ENCODE results near the gene SCART1.
"Not testable (repeated sequence)": the region's sequence is repeated elsewhere in the genome, so short reads cannot be mapped to it uniquely, and the experiment has no call there.

Gene SCART1

DNA sequence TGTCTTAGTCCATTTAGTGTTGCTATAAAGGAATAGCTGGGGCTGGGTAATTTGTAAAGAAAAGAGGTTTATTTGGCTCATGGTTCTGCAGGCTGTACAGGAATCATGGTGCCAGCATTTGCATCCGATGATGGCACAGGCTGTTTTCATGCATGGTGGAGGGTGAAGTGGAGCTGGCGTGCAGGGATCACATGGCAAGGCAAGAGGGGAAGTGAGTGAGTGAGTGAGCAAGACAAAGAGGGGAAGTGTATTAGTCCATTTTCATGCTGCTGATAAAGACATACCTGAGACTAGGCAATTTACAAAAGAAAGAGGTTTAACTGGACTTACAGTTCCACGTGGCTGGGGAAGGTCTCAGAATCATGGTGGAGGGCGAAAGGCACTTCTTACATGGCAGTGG lies 39.8 kb downstream of the SCART1 start:
- not testable (repeated sequence) for DNase-seq (ENCODE audit: low spot score in 2 of 2); H3K36me3 Mint-ChIP-seq; ATAC-seq; H3K9me3 Mint-ChIP-seq; H3K4me3 Mint-ChIP-seq; H3K27ac Mint-ChIP-seq
- H3K4me1 Mint-ChIP-seq: peaks cover 13% of the 10 kb centered on the region

DNA sequence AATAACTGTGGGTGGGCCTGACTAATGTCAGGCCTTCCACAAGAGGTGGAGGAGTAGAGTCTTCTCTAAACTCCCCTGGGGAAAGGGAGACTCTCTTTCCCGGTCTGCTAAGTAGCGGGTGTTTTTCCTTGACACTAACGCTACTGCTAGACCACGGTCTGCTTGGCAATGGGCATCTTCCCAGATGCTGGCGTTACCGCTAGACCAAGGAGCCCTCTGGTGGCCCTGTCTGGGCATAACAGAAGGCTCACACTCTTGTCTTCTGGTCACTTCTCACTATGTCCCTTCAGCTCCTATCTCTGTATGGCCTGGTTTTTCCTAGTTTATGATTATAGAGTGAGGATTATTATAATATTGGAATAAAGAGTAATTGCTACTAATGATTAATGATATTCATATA lies 43.6 kb downstream of the SCART1 start:
- H3K27ac Mint-ChIP-seq; H3K36me3 Mint-ChIP-seq; ATAC-seq; H3K4me1 Mint-ChIP-seq; DNase-seq (ENCODE audit: low spot score in 2 of 2); H3K9me3 Mint-ChIP-seq; H3K4me3 Mint-ChIP-seq: not testable (repeated sequence)

DNA sequence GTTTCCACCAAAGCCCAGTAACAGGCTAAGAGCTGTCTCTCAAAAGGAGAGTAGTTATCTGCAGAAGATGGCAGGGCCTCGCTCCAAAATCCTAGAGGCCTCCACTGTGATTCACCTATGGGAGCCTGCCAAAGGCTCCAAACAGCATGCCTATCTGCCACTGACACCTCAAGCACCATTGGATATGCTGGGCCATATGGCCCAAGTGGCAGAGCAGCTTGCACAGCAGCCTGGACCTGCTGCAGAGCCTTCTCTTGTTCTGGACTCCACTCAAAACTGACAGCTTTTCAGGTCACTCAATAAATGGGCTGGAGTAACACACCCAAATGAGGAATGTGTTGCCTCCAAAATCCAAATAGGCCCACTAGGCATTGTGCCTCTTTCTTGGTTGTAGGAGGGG lies 45.4 kb downstream of the SCART1 start:
- ATAC-seq; H3K9me3 Mint-ChIP-seq; H3K4me1 Mint-ChIP-seq; H3K36me3 Mint-ChIP-seq; H3K4me3 Mint-ChIP-seq; DNase-seq (ENCODE audit: low spot score in 2 of 2); H3K27ac Mint-ChIP-seq: not testable (repeated sequence)

DNA sequence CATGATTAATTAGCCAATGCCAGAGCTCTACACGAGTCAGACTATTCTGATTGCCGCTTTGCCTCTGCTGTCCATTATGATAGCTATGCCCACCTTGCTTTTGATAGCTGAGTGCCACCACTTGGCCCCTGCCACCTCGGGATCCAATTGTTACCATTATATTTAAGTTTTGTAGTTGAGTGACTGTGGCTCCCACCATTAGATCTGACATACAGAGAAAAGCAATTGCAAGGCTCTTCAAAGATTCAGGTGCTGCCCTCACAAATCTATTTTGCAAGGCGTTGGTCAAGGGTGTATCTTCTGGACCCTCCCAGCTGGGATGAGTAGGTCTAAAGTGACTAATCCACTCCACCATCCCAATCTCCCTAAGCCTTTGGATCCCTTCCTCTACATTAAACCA lies 47.2 kb downstream of the SCART1 start:
- not testable (repeated sequence) for H3K36me3 Mint-ChIP-seq; H3K4me3 Mint-ChIP-seq; ATAC-seq; H3K4me1 Mint-ChIP-seq; H3K27ac Mint-ChIP-seq; H3K9me3 Mint-ChIP-seq; DNase-seq (ENCODE audit: low spot score in 2 of 2)

DNA sequence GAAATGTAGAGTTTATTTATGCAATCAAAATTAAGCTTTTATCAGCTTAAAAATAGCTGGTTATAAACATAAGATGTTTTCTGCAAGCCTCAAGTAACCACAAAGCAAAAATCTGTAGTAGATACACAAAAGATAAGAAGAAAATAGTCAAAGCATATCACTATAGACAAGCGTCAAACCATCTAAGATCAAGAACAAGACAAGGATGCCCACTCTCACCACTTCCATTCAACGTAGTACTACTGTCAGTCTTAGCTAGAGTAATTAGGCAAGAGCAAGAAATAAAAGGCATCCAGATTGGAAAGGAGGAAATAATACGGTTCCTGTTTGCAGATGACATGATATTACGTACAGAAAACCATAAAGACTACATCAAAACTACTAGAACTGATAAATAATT lies 56.0 kb downstream of the SCART1 start:
- H3K9me3 Mint-ChIP-seq: peaks cover 7% of the 10 kb centered on the region
- no peak overlapping the region for H3K4me3 Mint-ChIP-seq
- ATAC-seq: no peak
- peaks cover 5% of the 10 kb centered on the region for H3K36me3 Mint-ChIP-seq
- no peaks in the 10 kb centered on the region for H3K4me1 Mint-ChIP-seq
- DNase-seq (ENCODE audit: low spot score in 2 of 2): no peak
- H3K27ac Mint-ChIP-seq: no peak overlapping the region

DNA sequence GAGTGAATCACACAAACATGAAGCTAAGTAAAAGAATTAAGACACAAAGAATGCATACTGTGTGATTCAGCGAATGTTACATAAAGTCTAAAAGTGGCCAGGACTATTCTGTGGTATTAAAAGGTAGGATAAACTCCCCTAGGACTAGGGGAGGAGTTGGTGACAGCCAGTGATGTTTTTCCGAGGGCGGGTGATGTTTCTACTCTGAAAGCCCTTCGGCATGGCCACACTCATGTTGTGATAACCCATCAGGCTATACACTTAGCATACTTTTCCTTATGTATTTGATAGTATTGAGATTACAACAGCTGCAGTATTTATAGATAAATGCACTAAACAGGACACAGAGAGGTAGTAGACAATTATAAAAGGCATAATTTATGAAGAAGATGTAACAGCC lies 57.7 kb downstream of the SCART1 start:
- Mint-ChIP-seq H3K4me1 (no peaks in the 10 kb centered on the region), H3K9me3 (peaks cover 7% of the 10 kb centered on the region), H3K36me3 (peaks cover 5% of the 10 kb centered on the region), H3K4me3 (no peak overlapping the region), H3K27ac (no peak overlapping the region)
- ATAC-seq: no peak
- DNase-seq (ENCODE audit: low spot score in 2 of 2): no peak

DNA sequence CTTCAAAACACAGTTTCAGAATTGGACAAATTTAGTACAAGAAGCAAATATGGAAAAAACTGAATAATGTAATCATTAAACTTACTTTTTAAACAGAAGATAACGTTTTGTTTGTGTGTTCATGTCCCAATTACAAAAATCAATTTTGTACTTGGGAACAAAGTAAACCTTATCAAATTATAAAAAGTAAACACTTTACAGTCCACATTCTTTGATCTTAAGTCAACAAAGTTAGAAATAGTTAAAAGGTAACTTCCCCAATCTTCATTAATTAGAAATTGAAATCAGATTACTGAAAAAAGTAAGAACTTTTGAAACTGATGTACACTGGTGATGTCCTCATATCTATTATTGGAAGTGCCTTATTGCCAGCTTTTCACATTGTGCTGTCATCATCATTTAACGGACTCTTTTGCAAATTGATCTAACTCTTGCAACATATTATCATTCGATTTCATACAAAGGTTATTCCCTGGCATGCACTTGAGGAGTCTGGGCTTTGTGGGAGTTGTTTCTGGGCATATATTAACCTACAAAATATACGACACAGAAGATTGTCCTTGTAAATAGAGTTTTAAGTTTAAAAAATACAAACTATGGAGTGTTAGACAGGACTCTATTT lies 58.3 kb downstream of the SCART1 start:
- H3K9me3 Mint-ChIP-seq: peaks cover 7% of the 10 kb centered on the region
- H3K4me3 Mint-ChIP-seq: no peak overlapping the region
- no peak for DNase-seq (ENCODE audit: low spot score in 2 of 2)
- peaks cover 4% of the 10 kb centered on the region for H3K36me3 Mint-ChIP-seq
- no peak overlapping the region for H3K27ac Mint-ChIP-seq
- ATAC-seq: no peak
- no peaks in the 10 kb centered on the region for H3K4me1 Mint-ChIP-seq

DNA sequence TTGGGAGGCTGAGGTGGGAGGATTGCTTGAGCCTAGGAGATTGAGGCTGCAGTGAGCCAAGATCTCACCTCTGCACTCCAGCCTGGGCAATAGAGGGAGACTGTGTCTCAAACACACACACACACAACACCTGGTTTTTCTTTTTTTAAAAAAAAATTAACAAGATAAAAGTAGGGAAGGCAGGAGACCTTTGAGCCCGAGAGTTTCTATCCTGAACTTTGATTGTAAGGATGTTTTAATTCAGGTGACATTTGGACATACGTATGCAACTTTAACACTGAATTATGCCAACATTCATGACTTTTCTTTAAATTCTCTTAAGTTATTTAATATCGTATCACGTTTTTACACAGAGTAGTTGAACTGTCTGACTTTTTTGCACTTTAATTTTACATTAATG lies 61.7 kb downstream of the SCART1 start:
- Mint-ChIP-seq H3K4me1 (peaks cover 9% of the 10 kb centered on the region), H3K9me3 (no peaks in the 10 kb centered on the region), H3K4me3 (no peak overlapping the region), H3K36me3 (no peaks in the 10 kb centered on the region), H3K27ac (no peak overlapping the region)
- ATAC-seq: no peak
- DNase-seq (ENCODE audit: low spot score in 2 of 2): no peak

DNA sequence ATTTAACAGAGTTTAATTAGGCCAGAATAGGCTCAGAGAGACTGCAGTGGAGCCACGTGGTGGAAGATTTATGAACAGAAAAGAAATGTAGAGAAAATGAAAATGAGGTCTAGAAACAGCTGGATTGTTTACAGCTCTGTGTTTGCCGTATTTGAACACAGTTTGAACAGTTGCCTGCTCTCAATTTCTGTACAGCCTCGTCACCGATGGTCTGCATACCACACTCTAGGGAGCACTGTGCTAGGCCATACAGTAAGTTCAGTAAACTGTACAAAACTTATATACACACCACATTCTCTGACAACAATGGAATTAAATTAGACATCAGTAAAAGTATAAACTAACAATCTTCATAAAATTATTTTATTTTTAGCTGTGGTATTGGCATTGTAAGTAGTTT lies 62.3 kb downstream of the SCART1 start:
- no peaks in the 10 kb centered on the region for H3K9me3 Mint-ChIP-seq
- H3K36me3 Mint-ChIP-seq: no peaks in the 10 kb centered on the region
- ATAC-seq (no peak), DNase-seq (ENCODE audit: low spot score in 2 of 2) (no peak)
- peaks cover 15% of the 10 kb centered on the region for H3K4me1 Mint-ChIP-seq
- H3K4me3 Mint-ChIP-seq: no peak overlapping the region
- no peak overlapping the region for H3K27ac Mint-ChIP-seq

DNA sequence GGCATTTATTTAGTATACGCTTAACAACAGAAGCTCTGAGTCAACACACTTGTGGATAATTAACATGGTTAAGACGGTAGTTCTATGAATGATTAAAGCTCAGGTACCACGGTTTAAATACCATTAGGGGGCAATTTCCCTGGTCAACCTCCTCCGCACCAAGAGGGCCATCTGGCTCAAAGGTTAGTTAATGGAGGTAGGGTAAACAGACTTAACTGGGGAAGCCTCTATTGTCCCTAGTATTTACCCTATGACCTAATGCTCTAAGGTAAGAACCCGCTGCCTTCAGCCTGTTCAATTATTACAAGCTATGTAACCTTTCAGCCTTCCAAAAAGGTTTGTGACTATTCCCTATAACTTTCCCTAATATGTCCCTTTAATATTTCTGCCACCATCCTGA lies 64.8 kb downstream of the SCART1 start:
- not testable (repeated sequence) for H3K27ac Mint-ChIP-seq; DNase-seq (ENCODE audit: low spot score in 2 of 2); ATAC-seq; H3K9me3 Mint-ChIP-seq; H3K4me3 Mint-ChIP-seq; H3K36me3 Mint-ChIP-seq
- H3K4me1 Mint-ChIP-seq: peaks cover 15% of the 10 kb centered on the region
